Fibroblast of skin of left biceps (primary cell): ENCODE results near the gene LYSMD3.
A peak's percentile ranks its signal among the peaks of the same experiment; 100 is the strongest.

Experiments used
- DNase-seq, 2 experiments: peaks; one replicate each; pipeline ENCODE4 v3.0.0-alpha.2; 2013; ENCODE audit warnings: low read depth in 2 of 2

The LYSMD3 gene

DNA sequence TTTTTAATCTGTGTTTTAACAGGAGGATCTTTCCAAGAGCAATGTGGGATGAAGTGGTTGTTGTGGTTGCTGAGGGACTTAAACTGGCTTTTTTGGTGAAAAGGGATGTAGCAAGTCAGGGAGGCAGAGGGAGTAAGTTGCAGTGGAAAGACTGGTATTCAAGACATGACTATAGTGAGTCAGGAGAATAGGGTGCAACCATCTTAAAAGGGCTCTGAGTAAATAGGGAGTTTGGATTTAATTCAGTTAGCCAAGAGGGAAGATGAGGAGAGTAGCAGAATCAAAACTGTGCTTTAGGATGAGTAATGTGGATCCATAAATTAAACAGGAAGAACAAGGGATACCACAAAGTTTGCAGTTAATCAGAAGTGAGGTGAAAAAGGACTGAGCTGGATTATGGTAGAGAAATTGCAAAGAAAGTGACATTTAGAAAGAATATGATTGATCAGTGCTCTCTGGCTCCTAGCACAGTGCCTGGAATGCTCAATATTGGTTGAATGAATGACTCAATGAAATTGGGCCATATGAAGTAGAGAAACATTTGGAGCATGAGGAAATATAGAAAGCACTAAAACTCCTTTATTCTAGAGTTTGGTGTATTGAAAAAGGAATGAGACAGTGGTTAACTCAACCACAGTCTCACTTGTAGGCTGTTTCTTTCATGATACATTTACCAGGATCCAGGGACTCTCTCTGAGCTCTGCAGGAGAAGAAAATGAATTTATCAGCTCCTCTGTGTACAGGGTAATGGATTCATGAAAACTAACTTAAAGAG lies 49.6 kb downstream of the LYSMD3 start:
- DNase-seq, result peak in 1 of 2 experiments; percentile 7

DNA sequence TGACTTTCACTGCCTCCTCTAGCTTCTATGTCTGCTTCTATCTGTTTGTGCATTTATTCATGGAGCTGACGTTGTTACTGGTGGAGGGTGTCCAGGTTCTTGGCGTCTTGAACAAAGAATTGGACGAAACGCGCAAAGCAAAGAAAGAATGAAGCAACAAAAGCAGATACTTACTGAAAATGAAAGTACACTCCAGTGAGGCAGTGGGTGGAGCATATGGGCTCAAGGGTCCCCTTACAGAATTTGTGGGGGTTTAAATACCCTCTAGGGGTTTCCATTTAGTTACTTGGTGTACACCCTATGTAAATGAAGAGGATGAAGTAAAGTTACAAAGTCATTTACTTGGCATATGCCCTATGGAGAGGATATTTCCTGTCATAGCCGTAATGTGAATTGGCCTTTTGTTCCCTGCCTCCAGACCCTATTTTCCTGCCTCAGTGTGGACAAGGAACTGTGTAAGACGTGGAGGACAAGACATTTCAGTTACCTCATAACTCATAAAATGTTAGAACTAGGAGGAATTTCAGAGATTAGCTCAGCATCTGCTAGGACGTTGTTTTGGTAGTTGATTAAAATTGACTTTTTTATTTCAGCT lies 51.7 kb downstream of the LYSMD3 start:
- no peak for DNase-seq

GRCh38 chr5:90477073-90477472 lies 52.3 kb downstream of the LYSMD3 start:
- no peak for DNase-seq

GRCh38 chr5:90476391-90476790 lies 53.0 kb downstream of the LYSMD3 start:
- no peak for DNase-seq

GRCh38 chr5:90475436-90475980 lies 53.9 kb downstream of the LYSMD3 start:
- DNase-seq, result no peak

DNA sequence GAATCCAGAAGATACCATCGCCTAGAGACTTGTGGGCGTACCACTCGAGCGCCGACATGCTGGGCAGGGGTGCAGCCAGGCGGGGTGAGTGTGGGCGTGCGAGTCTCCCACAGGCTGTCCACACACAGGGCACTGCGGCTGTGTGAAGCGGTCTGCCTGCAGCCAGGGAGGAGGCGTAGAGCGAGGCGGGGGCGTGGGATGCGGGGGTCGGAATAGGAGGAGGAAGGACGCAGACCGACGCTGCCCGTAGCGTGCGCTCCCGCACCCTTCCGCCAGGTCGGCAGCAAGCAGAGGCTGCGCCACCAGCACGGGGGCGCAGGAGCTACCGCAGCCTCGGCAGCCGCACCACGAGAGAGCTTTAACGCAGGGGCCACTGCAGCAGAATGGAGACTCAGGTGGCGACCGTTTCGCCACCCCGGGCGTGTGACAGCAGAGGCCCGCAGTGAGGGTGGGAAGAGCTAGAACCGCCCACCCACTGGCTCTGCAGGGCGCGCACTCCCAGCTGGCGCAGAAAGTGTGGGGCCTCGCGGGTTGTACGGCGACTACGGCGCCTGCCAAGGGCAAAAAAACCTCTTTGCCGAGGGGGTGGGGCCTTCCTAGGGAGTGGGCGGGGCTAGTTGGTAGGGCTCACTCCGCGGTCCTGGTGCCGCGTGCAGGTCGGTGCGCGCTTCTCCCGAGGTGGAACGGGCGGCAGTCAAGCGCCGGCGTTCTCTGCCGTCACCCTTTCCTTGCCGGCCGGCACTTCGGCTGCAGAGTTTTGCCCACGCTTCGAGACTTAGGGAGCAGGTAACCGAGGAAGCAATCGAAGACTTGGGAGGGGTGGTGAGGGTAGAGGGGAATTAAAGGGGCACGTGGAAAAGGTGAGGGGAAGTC lies 54.9 kb downstream of the LYSMD3 start, which contains the start of the genes MBLAC2 and POLR3G:
Gene MBLAC2, minus strand, starts transcription at position 537 of the 873 bp plus-strand sequence. Its CDS starts 479 bp downstream, at position 58.
Gene POLR3G, plus strand, starts transcription at position 630 of the 873 bp plus-strand sequence. CDS start 10,704 bp downstream, outside the sequence.
- peak; percentile 65 to 69 for DNase-seq

- DNase-seq, result no peak
Measured at GRCh38 chr5:90473396-90474234, 55.8 kb downstream of the LYSMD3 start.

DNA sequence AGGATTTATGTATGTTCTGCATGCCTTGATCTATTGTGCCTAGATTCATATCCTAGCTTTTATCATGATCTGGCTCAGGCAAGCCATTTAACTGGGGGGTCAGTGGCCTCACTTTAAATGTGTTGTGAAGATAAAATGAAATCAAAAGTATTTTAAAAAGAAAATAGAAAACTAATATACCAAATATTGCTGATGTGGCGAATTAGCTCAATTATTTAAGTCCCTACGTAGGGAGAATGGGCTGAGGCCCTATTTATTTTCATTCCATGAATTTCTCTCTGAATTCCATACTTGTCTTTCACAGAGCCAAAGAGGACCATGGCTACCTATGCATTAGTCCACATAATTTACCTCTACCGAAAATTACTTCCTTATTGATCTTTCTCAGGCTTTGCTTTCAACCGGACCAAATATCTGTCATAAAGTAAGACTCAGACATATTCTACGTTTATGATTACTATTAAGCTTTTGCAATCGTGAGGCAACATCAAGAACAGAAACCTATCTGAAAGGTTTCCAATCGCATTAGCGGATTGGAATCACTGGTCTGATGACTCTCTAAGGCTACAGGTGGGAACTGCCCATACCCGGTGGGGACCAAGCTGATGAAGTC lies 56.5 kb downstream of the LYSMD3 start:
- no peak for DNase-seq
